NB4 (cell line): Measurements from ENCODE around the gene SNTA1.

Source experiments
- DNase-seq: peaks from one replicate; pipeline ENCODE4 v3.0.0; 2010; ENCODE audit warnings: low read depth
- H3K4me3 ChIP-seq: one replicate; pipeline ENCODE4 v1.5.1; 2011; ENCODE audit warnings: mild to moderate bottlenecking, low read depth, low read length, moderate library complexity
- CTCF ChIP-seq: IDR thresholded peaks from one replicate; pipeline ENCODE4 v1.5.1; 2012; ENCODE audit warnings: low read depth, low read length
- MAX ChIP-seq: IDR thresholded peaks from 2 replicates; pipeline ENCODE4 v1.6.1; 2011; ENCODE audit warnings: low read depth, low read length
- MYC ChIP-seq: IDR thresholded peaks from 2 replicates; pipeline ENCODE4 v1.6.1; 2011; ENCODE audit warnings: low read depth, low read length
- POLR2A ChIP-seq: IDR thresholded peaks from 2 replicates; pipeline ENCODE4 v1.6.1; 2011; ENCODE audit warnings: mild to moderate bottlenecking; ENCODE audit not compliant: insufficient read length; ENCODE audit errors: extremely low read depth

The SNTA1 gene

GRCh38 chr20:33482581-33482980 is 39.0 kb upstream of the SNTA1 start:
- no peak for DNase-seq
- TF ChIP-seq MAX (no peak), POLR2A (no peak), CTCF (no peak), MYC (no peak)
- no peak overlapping the region for H3K4me3 ChIP-seq

GRCh38 chr20:33481431-33481941 is 37.9 kb upstream of the SNTA1 start:
- DNase-seq, result no peak
- TF ChIP-seq MYC (no peak), CTCF (no peak), POLR2A (no peak), MAX (no peak)
- no peak overlapping the region for H3K4me3 ChIP-seq

- TF ChIP-seq MAX (no peak), CTCF (no peak), MYC (no peak), POLR2A (no peak)
- DNase-seq, result no peak
- H3K4me3 ChIP-seq, result no peak overlapping the region
These were observed 36.5 kb upstream of the SNTA1 start for GRCh38 chr20:33480048-33480447.

- DNase-seq, result no peak
- TF ChIP-seq MYC (no peak), MAX (no peak), POLR2A (no peak), CTCF (no peak)
- no peak overlapping the region for H3K4me3 ChIP-seq
These were observed 34.0 kb upstream of the SNTA1 start for GRCh38 chr20:33477386-33478234.

- TF ChIP-seq MYC, result no peak
- no peak for TF ChIP-seq MAX
- no peak for TF ChIP-seq POLR2A
- no peak for TF ChIP-seq CTCF
- no peak overlapping the region for H3K4me3 ChIP-seq
- no peak for DNase-seq
These were observed 32.0 kb upstream of the SNTA1 start for GRCh38 chr20:33475381-33476152.
